Natural killer cell (primary cell): ENCODE measurements around the gene ZNF281. TPM values are rescaled to one million over a fixed set of nuclear protein-coding genes. Genes with fewer than 3 reads are reported as not detected.

ENCODE experiments used
- ATAC-seq, 3 donors: fragments of 150-1000 bp in 2 of 3; fragments of 200-7000 bp in 1 of 3; cut with Tn5 transposase; 1 replicate in 1 of 3; 2 replicates in 2 of 3; pipeline ENCODE4 v1.10.0; 2021; ENCODE audit warnings: mild to moderate bottlenecking in 2 of 3, moderate library complexity in 2 of 3
- DNase-seq, 2 donors: peaks; one replicate each; pipeline versions ENCODE4 v3.0.0 to v3.0.0-alpha.2; 2013 to 2021; ENCODE audit warnings: mixed read lengths in 1 of 2
- H3K27ac ChIP-seq: one replicate; pipeline ENCODE4 v1.5.1; 2013; ENCODE audit warnings: mild to moderate bottlenecking, low read length
- H3K27me3 ChIP-seq: one replicate; pipeline ENCODE4 v1.6.1; 2013; ENCODE audit warnings: low read length; ENCODE audit not compliant: control insufficient read depth, insufficient read depth
- H3K36me3 ChIP-seq: one replicate; pipeline ENCODE4 v1.6.1; 2013; ENCODE audit warnings: low read length; ENCODE audit not compliant: control insufficient read depth, insufficient read depth
- H3K4me1 ChIP-seq: one replicate; pipeline ENCODE4 v1.6.1; 2013; ENCODE audit warnings: low read length; ENCODE audit not compliant: control insufficient read depth, insufficient read depth
- H3K4me3 ChIP-seq: one replicate; pipeline ENCODE4 v1.5.1; 2013; ENCODE audit warnings: low read length
- H3K9me3 ChIP-seq: one replicate; pipeline ENCODE4 v1.6.1; 2013; ENCODE audit warnings: low read length; ENCODE audit not compliant: control insufficient read depth, insufficient read depth
- H3K27ac Mint-ChIP-seq, 2 donors: one replicate each; pipeline ENCODE4 v1.8.0; 2022; ENCODE audit warnings: mild to moderate bottlenecking in 2 of 2, mixed read lengths in 2 of 2, moderate library complexity in 1 of 2
- H3K27me3 Mint-ChIP-seq, 2 donors: one replicate each; pipeline ENCODE4 v1.8.0; 2022; ENCODE audit warnings: low read depth in 2 of 2, mixed read lengths in 2 of 2
- H3K36me3 Mint-ChIP-seq: one replicate; pipeline ENCODE4 v1.8.0; 2022; ENCODE audit warnings: mixed read lengths
- H3K4me1 Mint-ChIP-seq, 2 donors: one replicate each; pipeline ENCODE4 v1.8.0; 2022; ENCODE audit warnings: mixed read lengths in 2 of 2
- H3K4me3 Mint-ChIP-seq: one replicate; pipeline ENCODE4 v1.8.0; 2022; ENCODE audit warnings: mild to moderate bottlenecking, moderate library complexity, mixed read lengths
- H3K9me3 Mint-ChIP-seq, 2 donors: one replicate each; pipeline ENCODE4 v1.8.0; 2022; ENCODE audit warnings: mixed read lengths in 2 of 2
- CTCF ChIP-seq: fragments of 200-600 bp; IDR thresholded peaks from one replicate; pipeline ENCODE4 v1.8.0; 2022; ENCODE audit warnings: antibody characterized with exemption
- WGBS: methylation state at CpG from one replicate; pipeline ENCODE4 v1.1.7; 2013; ENCODE audit warnings: missing lambda C conversion rate; ENCODE audit not compliant: insufficient coverage; 5-methylcytosine and 5-hydroxymethylcytosine counted together
- intact Hi-C: fragments of 100-400 bp; cut with micrococcal nuclease; formaldehyde crosslinking; loops from one replicate; pipeline ENCODE4 v1.14.2; 2022
- total RNA-seq, 4 donors: library from RNA; stranded (reverse); fragments of 120-200 nt in 1 of 4; gene quantifications; one replicate each; pipeline versions ENCODE4 v1.2.3 to v1.2.4, GENCODE V29; 2013 to 2022

Gene ZNF281
- total RNA-seq, 3 donors from 2014 or later (not counting 1 experiment from before 2014, with no cell fraction given): 25.6 to 35.4 (median 33.8) TPM

DNA sequence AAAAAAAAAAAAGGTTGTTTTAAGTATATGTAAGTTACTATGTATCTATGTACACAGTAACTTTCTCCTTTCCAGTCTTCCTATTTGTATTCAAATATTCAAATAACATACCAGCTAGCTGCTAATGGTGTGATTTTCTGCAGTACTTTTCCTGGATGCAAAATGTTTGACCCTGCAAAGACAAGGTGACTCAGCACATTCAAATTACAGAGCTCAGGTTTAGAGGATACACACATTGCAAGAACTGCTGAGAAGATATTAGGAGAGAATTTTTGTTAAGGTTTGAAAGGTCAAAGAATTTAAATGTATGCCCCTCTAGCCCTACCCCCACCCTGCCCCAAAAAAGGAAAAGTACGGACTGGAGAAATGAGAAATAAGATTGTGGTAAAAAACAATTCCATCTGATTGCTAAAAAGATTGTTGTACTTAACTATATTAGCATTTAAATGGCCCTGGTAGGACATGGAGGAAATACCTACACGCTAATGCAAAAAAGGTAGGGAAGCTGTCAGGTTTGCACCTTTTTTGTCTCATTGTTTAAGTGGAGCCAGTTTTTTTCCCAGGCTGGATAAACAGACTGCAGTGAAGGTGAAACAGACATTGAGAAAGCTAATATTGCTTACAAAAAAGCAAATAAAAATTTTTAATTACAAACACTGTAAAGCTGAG lies 45.6 kb downstream of the ZNF281 start:
- WGBS: 61% methylated on average over 1 of the region's 2 CpGs
- Mint-ChIP-seq H3K36me3 (no peaks in the 10 kb centered on the region), H3K27ac (no peak overlapping the region), H3K4me1 (no peaks in the 10 kb centered on the region), H3K4me3 (no peak overlapping the region), H3K9me3 (no peaks in the 10 kb centered on the region), H3K27me3 (peaks cover 0 to 7% of the 10 kb centered on the region in 2 donors)
- intact Hi-C loops: no loop called here
- ATAC-seq (no peak), DNase-seq (no peak)
- H3K27me3 ChIP-seq: no peaks in the 10 kb centered on the region
- H3K4me3 ChIP-seq: no peak overlapping the region
- H3K9me3 ChIP-seq: no peaks in the 10 kb centered on the region
- no peak overlapping the region for H3K27ac ChIP-seq
- no peaks in the 10 kb centered on the region for H3K4me1 ChIP-seq
- H3K36me3 ChIP-seq: no peaks in the 10 kb centered on the region
- TF ChIP-seq CTCF: no peak

GRCh38 chr1:200363264-200363933 lies 46.4 kb downstream of the ZNF281 start:
- no peaks in the 10 kb centered on the region for H3K27me3 ChIP-seq
- Mint-ChIP-seq H3K27ac (no peak overlapping the region), H3K27me3 (peaks cover 0 to 7% of the 10 kb centered on the region in 2 donors), H3K4me1 (no peaks in the 10 kb centered on the region), H3K36me3 (no peaks in the 10 kb centered on the region), H3K9me3 (no peaks in the 10 kb centered on the region), H3K4me3 (no peak overlapping the region)
- H3K27ac ChIP-seq: no peak overlapping the region
- ATAC-seq: peak in 1 of 3 donors; percentile 43
- no peaks in the 10 kb centered on the region for H3K4me1 ChIP-seq
- intact Hi-C loops: no loop called here
- WGBS: 18% methylated on average over 2 of the region's 5 CpGs
- TF ChIP-seq CTCF: no peak
- H3K4me3 ChIP-seq: no peak overlapping the region
- no peaks in the 10 kb centered on the region for H3K36me3 ChIP-seq
- no peaks in the 10 kb centered on the region for H3K9me3 ChIP-seq
- DNase-seq: no peak

DNA sequence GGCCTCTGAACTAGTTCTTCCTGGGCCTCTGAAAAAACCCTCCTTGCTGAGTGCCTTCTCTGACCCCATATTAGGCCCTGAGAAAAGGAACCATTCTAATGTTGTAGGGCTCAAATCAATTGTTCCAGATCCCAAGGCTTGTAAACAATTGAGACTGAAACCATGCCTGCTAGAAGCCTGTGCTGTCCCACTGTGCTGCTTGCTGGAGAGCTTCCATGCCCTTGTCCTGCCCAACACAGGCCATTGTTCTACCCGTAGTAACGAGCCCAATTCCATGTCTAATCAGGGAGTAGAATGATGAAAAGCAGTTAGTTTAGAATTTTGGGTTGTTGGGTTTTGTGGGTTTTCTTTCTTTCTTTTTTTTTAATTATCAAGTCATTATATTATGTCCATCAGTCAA lies 47.4 kb downstream of the ZNF281 start:
- Mint-ChIP-seq H3K27ac (no peak overlapping the region), H3K4me3 (no peak overlapping the region), H3K36me3 (no peaks in the 10 kb centered on the region), H3K9me3 (no peaks in the 10 kb centered on the region), H3K27me3 (peaks cover 0 to 7% of the 10 kb centered on the region in 2 donors), H3K4me1 (no peaks in the 10 kb centered on the region)
- no peak for DNase-seq
- H3K27ac ChIP-seq: no peak overlapping the region
- no peak for TF ChIP-seq CTCF
- no peaks in the 10 kb centered on the region for H3K36me3 ChIP-seq
- H3K4me1 ChIP-seq: no peaks in the 10 kb centered on the region
- H3K9me3 ChIP-seq: no peaks in the 10 kb centered on the region
- H3K27me3 ChIP-seq: no peaks in the 10 kb centered on the region
- ATAC-seq: no peak
- intact Hi-C loops: no loop called here
- no peak overlapping the region for H3K4me3 ChIP-seq
- no CpG with 5 or more reads among the region's 2 CpGs for WGBS
